Measurements from ENCODE around the gene KIFC1. TPM values are rescaled to one million over a fixed set of nuclear protein-coding genes. Genes with fewer than 3 reads are reported as not detected.

The KIFC1 gene
- total RNA-seq, 1 donor from 2014 or later: 0.26 TPM

DNA sequence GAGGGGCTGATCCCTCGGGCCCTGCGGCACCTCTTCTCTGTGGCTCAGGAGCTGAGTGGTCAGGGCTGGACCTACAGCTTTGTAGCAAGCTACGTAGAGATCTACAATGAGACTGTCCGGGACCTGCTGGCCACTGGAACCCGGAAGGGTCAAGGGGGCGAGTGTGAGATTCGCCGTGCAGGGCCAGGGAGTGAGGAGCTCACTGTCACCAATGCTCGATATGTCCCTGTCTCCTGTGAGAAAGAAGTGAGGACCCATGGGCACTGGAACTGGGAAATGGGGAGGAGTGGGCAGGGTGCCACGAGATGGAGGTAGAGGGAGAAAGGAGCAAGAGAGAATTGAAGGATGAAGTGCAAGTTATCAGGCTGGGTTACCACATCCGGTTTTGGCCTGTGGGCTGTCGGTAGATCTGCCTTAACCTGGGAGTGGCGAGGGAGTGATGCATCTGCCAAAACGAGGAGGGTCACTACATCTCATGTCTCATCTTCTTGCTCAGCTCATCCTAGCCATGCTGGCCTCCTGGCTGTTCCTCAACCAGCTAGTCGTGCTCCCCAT is 13.8 kb downstream of the KIFC1 start:
- no peak for DNase-seq (ENCODE audit: low read depth)
- TF ChIP-seq, protein P1, sequence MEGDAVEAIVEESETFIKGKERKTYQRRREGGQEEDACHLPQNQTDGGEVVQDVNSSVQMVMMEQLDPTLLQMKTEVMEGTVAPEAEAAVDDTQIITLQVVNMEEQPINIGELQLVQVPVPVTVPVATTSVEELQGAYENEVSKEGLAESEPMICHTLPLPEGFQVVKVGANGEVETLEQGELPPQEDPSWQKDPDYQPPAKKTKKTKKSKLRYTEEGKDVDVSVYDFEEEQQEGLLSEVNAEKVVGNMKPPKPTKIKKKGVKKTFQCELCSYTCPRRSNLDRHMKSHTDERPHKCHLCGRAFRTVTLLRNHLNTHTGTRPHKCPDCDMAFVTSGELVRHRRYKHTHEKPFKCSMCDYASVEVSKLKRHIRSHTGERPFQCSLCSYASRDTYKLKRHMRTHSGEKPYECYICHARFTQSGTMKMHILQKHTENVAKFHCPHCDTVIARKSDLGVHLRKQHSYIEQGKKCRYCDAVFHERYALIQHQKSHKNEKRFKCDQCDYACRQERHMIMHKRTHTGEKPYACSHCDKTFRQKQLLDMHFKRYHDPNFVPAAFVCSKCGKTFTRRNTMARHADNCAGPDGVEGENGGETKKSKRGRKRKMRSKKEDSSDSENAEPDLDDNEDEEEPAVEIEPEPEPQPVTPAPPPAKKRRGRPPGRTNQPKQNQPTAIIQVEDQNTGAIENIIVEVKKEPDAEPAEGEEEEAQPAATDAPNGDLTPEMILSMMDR (IDR thresholded peaks at IDR 0.05; ENCODE audit: insufficient read depth, low read length, severe bottlenecking): no peak
- no peak overlapping the region for H3K4me3 ChIP-seq (ENCODE audit: low read depth, low read length)
- no peak for FAIRE-seq
- H3K36me3 ChIP-seq (ENCODE audit: control insufficient read depth, insufficient read depth, low read length): peaks cover 4% of the 10 kb centered on the region
- no peaks in the 10 kb centered on the region for H3K27me3 ChIP-seq (ENCODE audit: control insufficient read depth, insufficient read depth, low read length)

DNA sequence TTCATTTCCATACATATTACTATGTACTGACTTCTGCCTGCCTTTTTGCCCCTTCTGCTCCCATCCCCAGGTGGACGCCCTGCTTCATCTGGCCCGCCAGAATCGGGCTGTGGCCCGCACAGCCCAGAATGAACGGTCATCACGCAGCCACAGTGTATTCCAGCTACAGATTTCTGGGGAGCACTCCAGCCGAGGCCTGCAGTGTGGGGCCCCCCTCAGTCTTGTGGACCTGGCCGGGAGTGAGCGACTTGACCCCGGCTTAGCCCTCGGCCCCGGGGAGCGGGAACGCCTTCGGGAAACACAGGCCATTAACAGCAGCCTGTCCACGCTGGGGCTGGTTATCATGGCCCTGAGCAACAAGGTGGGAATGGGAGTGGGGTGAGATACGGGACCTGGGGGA is 14.5 kb downstream of the KIFC1 start:
- no peaks in the 10 kb centered on the region for H3K27me3 ChIP-seq (ENCODE audit: control insufficient read depth, insufficient read depth, low read length)
- DNase-seq (ENCODE audit: low read depth): no peak
- no peak overlapping the region for H3K4me3 ChIP-seq (ENCODE audit: low read depth, low read length)
- no peak for FAIRE-seq
- H3K36me3 ChIP-seq (ENCODE audit: control insufficient read depth, insufficient read depth, low read length): peaks cover 4% of the 10 kb centered on the region
- TF ChIP-seq, protein P1 (IDR thresholded peaks at IDR 0.05; ENCODE audit: insufficient read depth, low read length, severe bottlenecking): no peak

DNA sequence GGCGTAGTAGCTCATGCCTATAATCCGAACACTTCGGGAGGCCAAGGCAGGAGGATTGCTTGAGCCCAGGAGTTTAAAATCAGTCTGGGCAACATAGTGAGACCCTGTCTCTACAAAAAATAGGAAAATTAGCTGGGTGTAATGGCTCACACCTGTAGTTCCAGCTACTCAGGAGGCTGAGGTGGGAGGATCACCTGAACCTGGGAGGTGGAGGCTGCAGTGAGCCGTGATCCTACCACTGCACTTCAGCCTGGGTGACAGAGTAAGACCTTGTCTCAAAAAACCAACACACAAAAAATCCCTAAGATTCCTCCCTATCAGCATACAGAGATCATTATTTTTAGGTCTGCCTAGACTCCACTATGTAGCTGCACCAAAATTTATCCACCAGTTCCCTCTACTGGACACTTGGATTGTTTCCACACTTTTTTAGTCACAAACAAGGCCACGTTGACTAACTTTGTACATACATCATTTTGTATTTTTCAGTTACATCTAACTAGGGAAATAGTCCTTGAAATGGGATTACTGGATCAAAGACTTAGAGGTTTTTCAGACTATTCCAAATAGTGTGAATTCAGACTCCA is 15.6 kb downstream of the KIFC1 start:
- FAIRE-seq (no peak), DNase-seq (ENCODE audit: low read depth) (peak; percentile 60)
- Histone ChIP-seq H3K36me3 (ENCODE audit: control insufficient read depth, insufficient read depth, low read length) (peaks cover 4% of the 10 kb centered on the region), H3K27me3 (ENCODE audit: control insufficient read depth, insufficient read depth, low read length) (no peaks in the 10 kb centered on the region), H3K4me3 (ENCODE audit: low read depth, low read length) (no peak overlapping the region)
- TF ChIP-seq, protein P1 (IDR thresholded peaks at IDR 0.05; ENCODE audit: insufficient read depth, low read length, severe bottlenecking): peak; percentile 36

DNA sequence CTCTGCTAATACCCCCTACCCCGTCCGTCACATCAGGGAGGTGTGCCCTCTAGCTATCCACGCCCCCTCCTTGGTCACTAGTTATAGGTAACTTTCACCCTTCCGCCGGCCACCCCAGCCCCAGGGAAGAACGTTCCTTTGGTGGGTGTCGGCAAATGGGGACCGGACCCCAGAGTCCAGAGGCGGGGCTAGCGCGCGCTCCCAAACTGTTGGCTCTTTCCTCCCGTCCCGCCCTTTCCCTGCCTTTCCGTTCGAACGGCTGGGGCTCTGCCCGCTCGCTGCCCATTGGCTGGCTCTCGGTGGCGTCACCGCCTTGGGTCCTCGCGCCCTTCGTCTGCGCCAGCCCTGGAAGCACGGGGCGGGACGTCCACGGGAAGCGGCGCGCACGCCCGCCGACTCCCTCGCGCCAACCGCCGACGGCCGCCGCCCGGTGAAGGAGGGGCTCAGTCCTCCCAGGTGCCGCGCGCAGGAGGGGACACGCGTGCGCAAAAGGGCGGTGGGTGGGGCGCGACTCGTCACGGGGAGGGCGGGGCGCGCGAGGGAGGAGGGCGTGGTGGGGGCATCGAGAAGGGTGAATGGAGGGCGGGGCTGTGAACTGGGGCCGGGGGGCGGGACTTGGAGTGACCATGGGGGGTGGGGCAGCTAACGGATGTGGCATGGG is 18.6 kb downstream of the KIFC1 start:
- peak overlapping the region; percentile 57 for H3K4me3 ChIP-seq (ENCODE audit: low read depth, low read length)
- DNase-seq (ENCODE audit: low read depth) (peak; percentile 92), FAIRE-seq (no peak)
- TF ChIP-seq, protein P1 (IDR thresholded peaks at IDR 0.05; ENCODE audit: insufficient read depth, low read length, severe bottlenecking): no peak
- H3K27me3 ChIP-seq (ENCODE audit: control insufficient read depth, insufficient read depth, low read length): no peaks in the 10 kb centered on the region
- peaks cover 6% of the 10 kb centered on the region for H3K36me3 ChIP-seq (ENCODE audit: control insufficient read depth, insufficient read depth, low read length)

DNA sequence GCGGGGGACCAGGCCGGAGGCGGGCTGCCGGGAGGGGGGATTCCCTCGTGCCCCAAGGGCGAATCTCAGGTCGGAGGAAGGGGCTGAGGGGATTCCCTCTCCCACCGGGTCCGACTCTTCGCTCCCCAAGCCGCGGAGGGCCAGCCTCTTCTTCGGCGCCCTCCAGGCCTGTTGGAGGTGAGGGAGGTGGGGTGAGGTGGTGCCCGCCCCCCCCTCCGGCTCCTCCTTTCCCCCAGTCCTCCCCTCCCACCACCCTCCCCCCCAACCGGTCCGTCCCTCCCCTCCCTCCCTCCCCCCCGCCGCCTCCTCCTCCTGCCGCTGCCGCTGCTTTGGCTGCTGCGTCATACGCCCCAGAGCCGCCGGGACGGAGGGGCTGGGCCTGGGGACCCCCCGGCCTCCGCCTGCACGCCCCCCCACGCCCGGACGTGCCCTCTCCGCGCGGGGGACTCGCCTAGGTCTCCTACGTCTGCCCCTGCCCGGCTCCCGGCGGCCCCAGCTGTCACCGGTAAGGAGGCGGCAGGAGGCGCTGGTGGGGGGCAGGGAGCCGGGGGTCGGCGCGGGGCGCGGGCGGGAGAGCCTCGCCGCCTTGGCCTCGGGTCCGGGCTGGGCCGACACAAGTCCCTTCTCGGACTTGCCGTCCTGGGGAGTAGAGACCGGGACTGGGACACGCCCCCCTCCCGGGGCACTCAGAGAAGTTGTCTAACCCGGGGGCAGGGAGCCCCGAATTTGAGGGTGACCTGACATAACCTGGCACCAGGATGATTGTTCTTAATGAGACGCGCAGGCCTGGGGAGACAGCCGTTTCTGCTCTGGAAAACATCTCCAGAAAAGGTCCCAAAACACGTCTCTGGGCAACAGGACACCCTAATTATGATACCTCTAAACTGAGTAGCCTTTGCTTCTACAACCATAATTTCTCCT is 19.3 kb downstream of the KIFC1 start, which contains the start of gene PHF1:
TSS of gene PHF1 (plus strand) at position 304 of the 921 bp plus-strand sequence. CDS start 1,250 bp downstream, outside the sequence.
- peaks cover 5% of the 10 kb centered on the region for H3K36me3 ChIP-seq (ENCODE audit: control insufficient read depth, insufficient read depth, low read length)

More for the DNA sequence above, 19.3 kb downstream of the KIFC1 start, which contains the start of gene PHF1:
- FAIRE-seq (no peak), DNase-seq (ENCODE audit: low read depth) (peak; percentile 49)
- TF ChIP-seq, protein P1 (IDR thresholded peaks at IDR 0.05; ENCODE audit: insufficient read depth, low read length, severe bottlenecking): no peak
- Histone ChIP-seq H3K27me3 (ENCODE audit: control insufficient read depth, insufficient read depth, low read length) (no peaks in the 10 kb centered on the region), H3K4me3 (ENCODE audit: low read depth, low read length) (peak within 1 kb of the TSS; percentile 57)

All from bronchial epithelial cell (primary cell).